HUES48 (cell line): ENCODE results near the gene PTPRJ.

Experiments used
- H3K27ac ChIP-seq: one replicate; pipeline ENCODE4 v1.7.0; 2013; ENCODE audit warnings: low read depth, low read length, inconsistent platforms
- H3K27me3 ChIP-seq: 2 replicates; pipeline ENCODE4 v1.6.1; 2013; ENCODE audit warnings: mild to moderate bottlenecking, low read length; ENCODE audit not compliant: control insufficient read depth, insufficient read depth
- H3K36me3 ChIP-seq: 2 replicates; pipeline ENCODE4 v1.6.1; 2013; ENCODE audit warnings: low read length; ENCODE audit not compliant: control insufficient read depth, insufficient read depth
- H3K4me1 ChIP-seq: 2 replicates; pipeline ENCODE4 v1.6.1; 2013; ENCODE audit warnings: mild to moderate bottlenecking, low read length; ENCODE audit not compliant: control insufficient read depth, insufficient read depth
- H3K4me3 ChIP-seq: 2 replicates; pipeline ENCODE4 v1.5.1; 2013; ENCODE audit warnings: mild to moderate bottlenecking, low read depth, low read length
- H3K9ac ChIP-seq: 2 replicates; pipeline ENCODE4 v1.6.1; 2013; ENCODE audit warnings: mild to moderate bottlenecking, low read depth, low read length, moderate library complexity
- H3K9me3 ChIP-seq: 2 replicates; pipeline ENCODE4 v1.6.1; 2013; ENCODE audit warnings: low read length; ENCODE audit not compliant: control insufficient read depth, insufficient read depth

The PTPRJ gene

DNA sequence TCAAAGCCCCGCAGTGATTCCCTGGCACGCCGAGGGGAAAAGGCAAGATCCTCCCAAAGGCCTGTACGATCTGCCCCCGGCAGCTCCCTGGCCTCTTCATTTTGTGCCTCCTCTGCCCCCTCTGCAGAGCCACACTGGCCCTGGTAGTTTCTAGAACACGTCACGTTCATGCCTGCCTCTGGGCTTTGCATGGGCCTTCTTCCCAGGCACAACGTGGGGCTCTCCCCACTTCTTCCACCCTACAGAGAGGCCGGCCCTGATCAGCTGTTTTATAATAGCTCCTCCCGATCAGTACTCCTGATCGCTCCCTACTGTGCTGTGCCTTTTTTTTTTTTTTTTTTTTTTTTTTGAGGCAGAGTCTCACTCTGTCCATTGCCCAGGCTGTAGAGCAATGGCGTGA is 78.4 kb downstream of the PTPRJ start:
- H3K9ac ChIP-seq, result no peak overlapping the region
- H3K27ac ChIP-seq, result no peak overlapping the region
- no peaks in the 10 kb centered on the region for H3K27me3 ChIP-seq
- no peaks in the 10 kb centered on the region for H3K9me3 ChIP-seq
- no peaks in the 10 kb centered on the region for H3K36me3 ChIP-seq
- no peak overlapping the region for H3K4me3 ChIP-seq
- peaks cover 23% of the 10 kb centered on the region for H3K4me1 ChIP-seq

GRCh38 chr11:48062649-48063048 is 82.3 kb downstream of the PTPRJ start:
- H3K4me1 ChIP-seq, result peaks cover 8% of the 10 kb centered on the region
- H3K36me3 ChIP-seq, result no peaks in the 10 kb centered on the region
- H3K27ac ChIP-seq, result no peak overlapping the region
- H3K4me3 ChIP-seq, result no peak overlapping the region
- H3K9me3 ChIP-seq, result no peaks in the 10 kb centered on the region
- no peaks in the 10 kb centered on the region for H3K27me3 ChIP-seq
- H3K9ac ChIP-seq, result no peak overlapping the region

GRCh38 chr11:48063424-48063978 is 83.1 kb downstream of the PTPRJ start:
- Histone ChIP-seq H3K4me3 (no peak overlapping the region), H3K4me1 (peaks cover 8% of the 10 kb centered on the region), H3K36me3 (no peaks in the 10 kb centered on the region), H3K9ac (no peak overlapping the region), H3K27ac (no peak overlapping the region), H3K9me3 (no peaks in the 10 kb centered on the region), H3K27me3 (no peaks in the 10 kb centered on the region)

GRCh38 chr11:48064306-48064705 is 83.9 kb downstream of the PTPRJ start:
- H3K27me3 ChIP-seq, result no peaks in the 10 kb centered on the region
- peaks cover 8% of the 10 kb centered on the region for H3K4me1 ChIP-seq
- no peaks in the 10 kb centered on the region for H3K9me3 ChIP-seq
- no peak overlapping the region for H3K4me3 ChIP-seq
- H3K27ac ChIP-seq, result no peak overlapping the region
- no peaks in the 10 kb centered on the region for H3K36me3 ChIP-seq
- no peak overlapping the region for H3K9ac ChIP-seq

GRCh38 chr11:48066881-48067800 is 86.8 kb downstream of the PTPRJ start:
- H3K4me3 ChIP-seq, result no peak overlapping the region

GRCh38 chr11:48073031-48073861 is 92.9 kb downstream of the PTPRJ start:
- no peak overlapping the region for H3K9ac ChIP-seq
- H3K27ac ChIP-seq, result no peak overlapping the region
- no peaks in the 10 kb centered on the region for H3K27me3 ChIP-seq
- no peaks in the 10 kb centered on the region for H3K9me3 ChIP-seq
- H3K4me1 ChIP-seq, result no peaks in the 10 kb centered on the region
- no peaks in the 10 kb centered on the region for H3K36me3 ChIP-seq
- no peak overlapping the region for H3K4me3 ChIP-seq

More at GRCh38 chr11:48066881-48067800, 86.8 kb downstream of the PTPRJ start:
- H3K9me3 ChIP-seq, result no peaks in the 10 kb centered on the region
- peaks cover 8% of the 10 kb centered on the region for H3K4me1 ChIP-seq
- no peak overlapping the region for H3K9ac ChIP-seq
- no peak overlapping the region for H3K27ac ChIP-seq
- no peaks in the 10 kb centered on the region for H3K36me3 ChIP-seq
- H3K27me3 ChIP-seq, result no peaks in the 10 kb centered on the region

GRCh38 chr11:48074425-48075181 is 94.2 kb downstream of the PTPRJ start:
- Histone ChIP-seq H3K9me3 (no peaks in the 10 kb centered on the region), H3K27me3 (no peaks in the 10 kb centered on the region), H3K36me3 (no peaks in the 10 kb centered on the region), H3K4me3 (no peak overlapping the region), H3K4me1 (no peaks in the 10 kb centered on the region), H3K9ac (no peak overlapping the region), H3K27ac (no peak overlapping the region)

- H3K4me1 ChIP-seq, result no peaks in the 10 kb centered on the region
- H3K9me3 ChIP-seq, result no peaks in the 10 kb centered on the region
- no peak overlapping the region for H3K9ac ChIP-seq
- no peaks in the 10 kb centered on the region for H3K27me3 ChIP-seq
- H3K27ac ChIP-seq, result no peak overlapping the region
- no peaks in the 10 kb centered on the region for H3K36me3 ChIP-seq
- no peak overlapping the region for H3K4me3 ChIP-seq
These were observed 95.3 kb downstream of the PTPRJ start for GRCh38 chr11:48075637-48076036.

DNA sequence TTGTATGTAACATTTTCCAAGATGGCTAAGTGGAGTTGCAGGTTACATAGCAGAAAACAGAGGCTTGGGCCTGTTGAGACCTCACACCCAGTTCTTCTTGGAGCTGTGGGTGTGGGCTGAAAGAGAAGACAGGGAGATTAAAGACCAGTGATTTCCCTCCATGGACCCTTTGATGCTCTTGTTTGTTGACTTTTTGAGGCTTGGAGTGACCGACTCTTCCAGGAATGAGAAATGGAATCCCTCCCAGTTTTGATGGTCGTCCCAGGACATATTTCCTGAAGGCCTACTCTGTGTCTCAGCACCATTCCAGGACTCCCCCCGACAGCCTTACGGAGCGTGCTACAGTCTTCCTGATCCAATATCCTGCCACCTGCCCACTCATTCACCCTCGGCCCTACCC is 96.9 kb downstream of the PTPRJ start:
- H3K4me1 ChIP-seq, result no peaks in the 10 kb centered on the region
- no peaks in the 10 kb centered on the region for H3K36me3 ChIP-seq
- no peak overlapping the region for H3K27ac ChIP-seq
- H3K4me3 ChIP-seq, result no peak overlapping the region
- H3K27me3 ChIP-seq, result no peaks in the 10 kb centered on the region
- no peak overlapping the region for H3K9ac ChIP-seq
- H3K9me3 ChIP-seq, result no peaks in the 10 kb centered on the region

- Histone ChIP-seq H3K36me3 (no peaks in the 10 kb centered on the region), H3K4me3 (no peak overlapping the region), H3K27me3 (no peaks in the 10 kb centered on the region), H3K9ac (no peak overlapping the region), H3K9me3 (no peaks in the 10 kb centered on the region), H3K27ac (no peak overlapping the region), H3K4me1 (no peaks in the 10 kb centered on the region)
These were observed 98.3 kb downstream of the PTPRJ start for GRCh38 chr11:48078689-48079088.
